SKM-1 (cell line): Measurements from ENCODE around the gene KNDC1.

Source experiments
- DNase-seq: peaks from one replicate; lab custom pipeline; 2025; ENCODE audit not compliant: unreplicated experiment; lab: John Stamatoyannopoulos, UW

Gene KNDC1

GRCh38 chr10:133177380-133178157, 17.6 kb downstream of the KNDC1 start:
- no peak for DNase-seq

GRCh38 chr10:133178357-133179127, 18.5 kb downstream of the KNDC1 start:
- DNase-seq = no peak

- DNase-seq = no peak
Measured at GRCh38 chr10:133179128-133179520, 19.1 kb downstream of the KNDC1 start.

GRCh38 chr10:133179651-133180050, 19.6 kb downstream of the KNDC1 start:
- no peak for DNase-seq

- no peak for DNase-seq
Measured at GRCh38 chr10:133180192-133180964, 20.4 kb downstream of the KNDC1 start.

GRCh38 chr10:133180965-133181639, 21.1 kb downstream of the KNDC1 start:
- DNase-seq = no peak

GRCh38 chr10:133182190-133182589, 22.2 kb downstream of the KNDC1 start:
- DNase-seq = no peak

GRCh38 chr10:133182791-133183645, 23.0 kb downstream of the KNDC1 start:
- DNase-seq = no peak

GRCh38 chr10:133183646-133184378, 23.8 kb downstream of the KNDC1 start:
- no peak for DNase-seq

GRCh38 chr10:133184591-133185244, 24.7 kb downstream of the KNDC1 start:
- no peak for DNase-seq

- DNase-seq = no peak
Measured at GRCh38 chr10:133185421-133185820, 25.4 kb downstream of the KNDC1 start.

- no peak for DNase-seq
Measured at GRCh38 chr10:133185916-133186315, 25.9 kb downstream of the KNDC1 start.

- no peak for DNase-seq
Measured at GRCh38 chr10:133186416-133187090, 26.5 kb downstream of the KNDC1 start.

GRCh38 chr10:133187091-133187905, 27.3 kb downstream of the KNDC1 start:
- DNase-seq = no peak

GRCh38 chr10:133187906-133188681, 28.1 kb downstream of the KNDC1 start:
- no peak for DNase-seq

GRCh38 chr10:133189256-133189655, 29.2 kb downstream of the KNDC1 start:
- DNase-seq = no peak

GRCh38 chr10:133189726-133190125, 29.7 kb downstream of the KNDC1 start:
- DNase-seq = no peak
